H9 (cell line): ENCODE measurements around the gene AGMO. TPM values are rescaled to one million over a fixed set of nuclear protein-coding genes. Genes with fewer than 3 reads are reported as not detected.
"Not testable (repeated sequence)": the region's sequence is repeated elsewhere in the genome, so short reads cannot be mapped to it uniquely, and the experiment has no call there.

Experiments used
- DNase-seq: peaks from one replicate; pipeline ENCODE4 v3.0.0-alpha.2; 2017
- H2AFZ ChIP-seq: one replicate; pipeline ENCODE4 v1.6.1; 2013; ENCODE audit warnings: mild to moderate bottlenecking, low read length, control low read depth, moderate library complexity
- H2AK5ac ChIP-seq: 2 replicates; pipeline ENCODE4 v1.6.1; 2013; ENCODE audit warnings: low read length, control low read depth, mixed read lengths; ENCODE audit not compliant: insufficient read length
- H2BK120ac ChIP-seq: one replicate; pipeline ENCODE4 v1.6.1; 2013; ENCODE audit warnings: low read depth, mild to moderate bottlenecking, low read length, control low read depth, inconsistent platforms; ENCODE audit not compliant: poor library complexity, severe bottlenecking
- H2BK12ac ChIP-seq: 2 replicates; pipeline ENCODE4 v1.6.1; 2013; ENCODE audit warnings: low read length, control low read depth, mixed read lengths, low read depth; ENCODE audit not compliant: insufficient read length
- H2BK15ac ChIP-seq: 2 replicates; pipeline ENCODE4 v1.6.1; 2013; ENCODE audit warnings: low read depth, low read length, control low read depth
- H2BK20ac ChIP-seq: one replicate; pipeline ENCODE4 v1.6.1; 2013; ENCODE audit warnings: low read depth, mild to moderate bottlenecking, low read length, control low read depth, inconsistent platforms; ENCODE audit not compliant: poor library complexity, severe bottlenecking
- H2BK5ac ChIP-seq: 2 replicates; pipeline ENCODE4 v1.6.1; 2013; ENCODE audit warnings: low read length, control low read depth, mixed read lengths; ENCODE audit not compliant: insufficient read length
- H3K14ac ChIP-seq: 2 replicates; pipeline ENCODE4 v1.6.1; 2013; ENCODE audit warnings: low read length, control low read depth; ENCODE audit not compliant: insufficient read depth
- H3K18ac ChIP-seq: 2 replicates; pipeline ENCODE4 v1.6.1; 2013; ENCODE audit warnings: low read depth, mild to moderate bottlenecking, mixed read lengths, low read length, control low read depth; ENCODE audit not compliant: insufficient read length
- H3K23ac ChIP-seq: 2 replicates; pipeline ENCODE4 v1.6.1; 2013; ENCODE audit warnings: low read length, control low read depth, mixed read lengths, low read depth; ENCODE audit not compliant: insufficient read length
- H3K23me2 ChIP-seq: 2 replicates; pipeline ENCODE4 v1.6.1; 2013; ENCODE audit warnings: low read depth, mild to moderate bottlenecking, mixed read lengths, low read length, control low read depth; ENCODE audit not compliant: insufficient read length, poor library complexity, severe bottlenecking
- H3K27ac ChIP-seq: 2 replicates; pipeline ENCODE4 v1.5.1; 2013; ENCODE audit warnings: low read length, control low read depth, mixed read lengths, low read depth; ENCODE audit not compliant: insufficient read length
- H3K27me3 ChIP-seq: 2 replicates; pipeline ENCODE4 v1.6.1; 2013; ENCODE audit warnings: low read length, control low read depth, inconsistent platforms; ENCODE audit not compliant: insufficient read depth
- H3K4ac ChIP-seq: 2 replicates; pipeline ENCODE4 v1.6.1; 2013; ENCODE audit warnings: low read depth, mild to moderate bottlenecking, control low read depth, inconsistent platforms, low read length, moderate library complexity
- H3K4me1 ChIP-seq: 2 replicates; pipeline ENCODE4 v1.6.1; 2013; ENCODE audit warnings: low read length, control low read depth, inconsistent platforms; ENCODE audit not compliant: insufficient read depth
- H3K4me2 ChIP-seq: 2 replicates; pipeline ENCODE4 v1.6.1; 2013; ENCODE audit warnings: low read length, control low read depth, mixed read lengths; ENCODE audit not compliant: insufficient read length, insufficient read depth
- H3K56ac ChIP-seq: 2 replicates; pipeline ENCODE4 v1.6.1; 2013; ENCODE audit warnings: low read depth, mild to moderate bottlenecking, mixed read lengths, low read length, control low read depth; ENCODE audit not compliant: insufficient read length
- H3K79me1 ChIP-seq: 2 replicates; pipeline ENCODE4 v1.6.1; 2013; ENCODE audit warnings: low read depth, mild to moderate bottlenecking, moderate library complexity, low read length, control low read depth, inconsistent platforms; ENCODE audit not compliant: insufficient read depth, poor library complexity, severe bottlenecking
- H3K79me2 ChIP-seq: 2 replicates; pipeline ENCODE4 v1.6.1; 2013; ENCODE audit warnings: low read length, control low read depth, inconsistent platforms; ENCODE audit not compliant: insufficient read depth
- H3K9ac ChIP-seq: 2 replicates; pipeline ENCODE4 v1.6.1; 2013; ENCODE audit warnings: low read length, control low read depth, mixed read lengths; ENCODE audit not compliant: insufficient read length; ENCODE audit errors: extremely low read depth
- H3K9me3 ChIP-seq: one replicate; pipeline ENCODE4 v1.6.1; 2013; ENCODE audit warnings: low read depth, low read length, inconsistent platforms; ENCODE audit not compliant: control insufficient read depth
- H3T11ph ChIP-seq: one replicate; pipeline ENCODE4 v1.6.1; 2013; ENCODE audit warnings: mild to moderate bottlenecking, low read length, control low read depth, inconsistent platforms
- H4K20me1 ChIP-seq: one replicate; pipeline ENCODE4 v1.6.1; 2013; ENCODE audit not compliant: control insufficient read depth, insufficient read length, insufficient read depth
- H4K5ac ChIP-seq: 2 replicates; pipeline ENCODE4 v1.6.1; 2013; ENCODE audit warnings: low read depth, mild to moderate bottlenecking, mixed read lengths, low read length, control low read depth; ENCODE audit not compliant: insufficient read length
- H4K8ac ChIP-seq: replicated peaks from 2 replicates; pipeline ENCODE4 v1.6.1; 2013; ENCODE audit warnings: low read length, control low read depth, mixed read lengths, low read depth; ENCODE audit not compliant: insufficient read length
- H4K91ac ChIP-seq: 2 replicates; pipeline ENCODE4 v1.6.1; 2013; ENCODE audit warnings: low read depth, mild to moderate bottlenecking, moderate library complexity, mixed read lengths, low read length, control low read depth; ENCODE audit not compliant: insufficient read length
- H3K27ac Mint-ChIP-seq, 3 experiments: 2 replicates in 2 of 3; 3 replicates in 1 of 3; pipeline ENCODE4 v1.8.0; 2020 to 2021; ENCODE audit warnings: mixed read lengths in 3 of 3, mild to moderate bottlenecking in 1 of 3, moderate library complexity in 1 of 3
- H3K27me3 Mint-ChIP-seq: 2 replicates; pipeline ENCODE4 v1.8.0; 2021; ENCODE audit warnings: low read depth, mild to moderate bottlenecking, moderate library complexity, mixed read lengths
- H3K36me3 Mint-ChIP-seq, 3 experiments: 2 replicates in 2 of 3; 3 replicates in 1 of 3; pipeline ENCODE4 v1.8.0; 2020 to 2021; ENCODE audit warnings: low read depth in 3 of 3, mixed read lengths in 3 of 3; ENCODE audit not compliant: insufficient read depth in 1 of 3
- H3K4me1 Mint-ChIP-seq, 2 experiments: 2 replicates each; pipeline ENCODE4 v1.8.0; 2020; ENCODE audit warnings: mixed read lengths in 2 of 2
- H3K4me3 Mint-ChIP-seq, 2 experiments: 2 replicates in 1 of 2; 3 replicates in 1 of 2; pipeline ENCODE4 v1.8.0; 2020 to 2021; ENCODE audit warnings: mild to moderate bottlenecking in 2 of 2, mixed read lengths in 2 of 2, moderate library complexity in 1 of 2
- H3K9me3 Mint-ChIP-seq, 2 experiments: 2 replicates in 1 of 2; 3 replicates in 1 of 2; pipeline ENCODE4 v1.8.0; 2020; ENCODE audit warnings: mild to moderate bottlenecking in 2 of 2, mixed read lengths in 2 of 2, moderate library complexity in 1 of 2
- WGBS: extraction: QIAGEN DNeasy Blood & Tissue Kit; methylation state at CpG from one replicate; pipeline ENCODE4 v1.1.7; 2013; ENCODE audit warnings: missing lambda C conversion rate, low lambda C conversion rate, mixed read lengths; ENCODE audit not compliant: insufficient read length; ENCODE audit errors: extremely low coverage; 5-methylcytosine and 5-hydroxymethylcytosine counted together
- total RNA-seq: library from RNA; stranded (reverse); gene quantifications from 2 replicates; pipeline ENCODE4 v1.2.1, GENCODE V29; 2021
- TF ChIP-seq, protein P1 (sequence below): fragments of 200-600 bp; sonication (generic); conservative IDR thresholded peaks from 3 replicates; pipeline ENCODE4 v1.8.0; 2021; ENCODE audit warnings: antibody characterized with exemption, mild to moderate bottlenecking

The AGMO gene
- total RNA-seq, 1 experiment from 2014 or later: 0.70 TPM

DNA sequence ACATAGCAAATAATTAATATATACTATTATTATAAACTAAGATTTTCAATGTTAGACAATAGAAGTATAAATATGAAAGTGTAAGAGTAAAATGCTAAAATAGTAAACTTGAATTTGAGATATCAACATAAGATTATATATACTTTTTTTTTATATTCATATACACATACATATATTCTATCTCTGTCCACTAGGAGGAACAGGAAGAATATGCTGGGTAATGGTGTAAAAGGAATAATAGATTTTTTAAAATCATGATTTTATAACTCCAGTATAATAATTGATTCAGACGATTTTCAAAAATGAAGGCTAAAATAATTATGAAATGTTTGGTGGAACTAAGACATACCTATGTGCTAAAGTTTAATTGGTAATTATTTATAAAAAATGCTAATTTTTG, 37.7 kb downstream of the AGMO start:
- Mint-ChIP-seq H3K27ac (no peak overlapping the region), H3K4me3 (no peak overlapping the region), H3K4me1 (no peaks in the 10 kb centered on the region), H3K27me3 (no peaks in the 10 kb centered on the region), H3K9me3 (peaks cover 15 to 21% of the 10 kb centered on the region in 2 experiments), H3K36me3 (peaks cover 5 to 16% (median 7%) of the 10 kb centered on the region in 3 experiments; a peak in 6 of 7 replicates)
- Histone ChIP-seq H4K8ac (no peak overlapping the region), H2AFZ (no peak overlapping the region), H3K23ac (no peak overlapping the region), H3K9ac (no peak overlapping the region), H3K9me3 (no peaks in the 10 kb centered on the region), H3K18ac (no peak overlapping the region), H3K27me3 (no peaks in the 10 kb centered on the region), H3K4me2 (no peak overlapping the region), H3K4ac (no peak overlapping the region), H3T11ph (no peak overlapping the region), H2BK20ac (no peak overlapping the region), H2BK15ac (no peak overlapping the region), H3K14ac (no peak overlapping the region), H4K5ac (no peak overlapping the region), H3K27ac (no peak overlapping the region), H2BK12ac (no peak overlapping the region), H2AK5ac (no peak overlapping the region), H3K23me2 (no peaks in the 10 kb centered on the region), H3K79me2 (no peaks in the 10 kb centered on the region), H2BK120ac (no peak overlapping the region), H3K56ac (no peak overlapping the region), H4K91ac (no peak overlapping the region), H3K4me1 (no peaks in the 10 kb centered on the region), H3K79me1 (no peaks in the 10 kb centered on the region), H4K20me1 (no peaks in the 10 kb centered on the region), H2BK5ac (no peak overlapping the region)
- WGBS: no CpG with 5 or more reads among the region's 1 CpG
- TF ChIP-seq, protein P1, sequence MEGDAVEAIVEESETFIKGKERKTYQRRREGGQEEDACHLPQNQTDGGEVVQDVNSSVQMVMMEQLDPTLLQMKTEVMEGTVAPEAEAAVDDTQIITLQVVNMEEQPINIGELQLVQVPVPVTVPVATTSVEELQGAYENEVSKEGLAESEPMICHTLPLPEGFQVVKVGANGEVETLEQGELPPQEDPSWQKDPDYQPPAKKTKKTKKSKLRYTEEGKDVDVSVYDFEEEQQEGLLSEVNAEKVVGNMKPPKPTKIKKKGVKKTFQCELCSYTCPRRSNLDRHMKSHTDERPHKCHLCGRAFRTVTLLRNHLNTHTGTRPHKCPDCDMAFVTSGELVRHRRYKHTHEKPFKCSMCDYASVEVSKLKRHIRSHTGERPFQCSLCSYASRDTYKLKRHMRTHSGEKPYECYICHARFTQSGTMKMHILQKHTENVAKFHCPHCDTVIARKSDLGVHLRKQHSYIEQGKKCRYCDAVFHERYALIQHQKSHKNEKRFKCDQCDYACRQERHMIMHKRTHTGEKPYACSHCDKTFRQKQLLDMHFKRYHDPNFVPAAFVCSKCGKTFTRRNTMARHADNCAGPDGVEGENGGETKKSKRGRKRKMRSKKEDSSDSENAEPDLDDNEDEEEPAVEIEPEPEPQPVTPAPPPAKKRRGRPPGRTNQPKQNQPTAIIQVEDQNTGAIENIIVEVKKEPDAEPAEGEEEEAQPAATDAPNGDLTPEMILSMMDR: no peak; the same call in 2 of the 3 replicates
- no peak for DNase-seq

DNA sequence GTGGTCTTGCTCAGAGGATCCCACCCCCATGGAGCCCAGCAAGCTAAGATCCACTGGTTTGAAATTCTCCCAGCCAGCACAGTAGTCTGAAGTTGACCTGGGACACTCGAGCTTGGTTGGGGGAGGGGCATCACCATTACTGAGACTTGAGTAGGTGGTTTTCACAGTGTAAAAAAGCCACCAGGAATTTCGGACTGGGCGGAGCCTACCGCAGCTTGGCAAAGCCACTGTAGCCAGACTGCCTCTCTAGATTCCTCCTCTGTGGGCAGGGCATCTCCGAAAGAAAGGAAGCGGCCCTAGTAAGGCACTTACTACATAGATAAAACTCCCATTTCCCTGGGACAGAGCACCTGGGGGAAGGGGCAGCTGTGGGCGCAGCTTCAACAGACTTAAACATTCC, 44.0 kb downstream of the AGMO start:
- H2BK5ac ChIP-seq, H3T11ph ChIP-seq, H3K27me3 ChIP-seq, H2BK15ac ChIP-seq, H3K56ac ChIP-seq, H3K9ac ChIP-seq, H3K23me2 ChIP-seq, H4K91ac ChIP-seq, H3K23ac ChIP-seq, H2BK12ac ChIP-seq, H3K27ac ChIP-seq, H3K4ac ChIP-seq, H3K79me2 ChIP-seq, H2AFZ ChIP-seq, H4K8ac ChIP-seq, H3K4me3 Mint-ChIP-seq, H3K79me1 ChIP-seq, H2BK20ac ChIP-seq, H3K4me1 ChIP-seq, H3K9me3 ChIP-seq, H2AK5ac ChIP-seq, H2BK120ac ChIP-seq, H3K14ac ChIP-seq, H3K18ac ChIP-seq, H3K27me3 Mint-ChIP-seq, H4K5ac ChIP-seq, H4K20me1 ChIP-seq, H3K4me2 ChIP-seq: not testable (repeated sequence)
- WGBS: no CpG with 5 or more reads among the region's 7 CpGs
- Mint-ChIP-seq H3K27ac (peak overlapping the region in 1 of 3 experiments; percentile 33; a peak in 2 of 7 replicates), H3K4me1 (peaks cover 20 to 29% of the 10 kb centered on the region in 2 experiments), H3K9me3 (peaks cover 11 to 21% of the 10 kb centered on the region in 2 experiments), H3K36me3 (peaks cover 5 to 10% (median 7%) of the 10 kb centered on the region in 3 experiments; a peak in 5 of 7 replicates)
- DNase-seq: peak; percentile 48
